Vagina (tissue), 2 donors: ENCODE results near the gene STIM2. TPM values are rescaled to one million over a fixed set of nuclear protein-coding genes. Genes with fewer than 3 reads are reported as not detected.

Experiments
- DNase-seq, 2 donors: peaks; one replicate each; pipeline ENCODE4 v3.0.0-alpha.2; 2017; ENCODE audit errors: extremely low spot score in 2 of 2
- H3K27ac ChIP-seq: fragments of 200-600 bp; sonication (generic); one replicate; pipeline ENCODE4 v1.5.1; 2019
- H3K27me3 ChIP-seq: fragments of 200-600 bp; sonication (generic); one replicate; pipeline ENCODE4 v1.5.1; 2019
- H3K36me3 ChIP-seq, 2 donors: fragments of 200-600 bp; sonication (generic); one replicate each; pipeline ENCODE4 v1.5.1; 2017 to 2019
- H3K4me1 ChIP-seq: fragments of 200-600 bp; sonication (generic); one replicate; pipeline ENCODE4 v1.5.1; 2019
- H3K4me3 ChIP-seq, 2 donors: fragments of 200-600 bp; sonication (generic); 1 replicate in 1 of 2; 2 replicates in 1 of 2; pipeline ENCODE4 v1.5.1; 2016 to 2019
- H3K9me3 ChIP-seq: fragments of 200-600 bp; sonication (generic); one replicate; pipeline ENCODE4 v1.5.1; 2019
- POLR2A ChIP-seq, 2 donors: fragments of 450-650 bp; IDR thresholded peaks; one replicate each; pipeline ENCODE4 v1.6.1; 2017; ENCODE audit warnings: antibody characterized with exemption in 2 of 2, mild to moderate bottlenecking in 2 of 2, moderate library complexity in 2 of 2
- POLR2AphosphoS5 ChIP-seq, 2 donors: sonication (generic); formaldehyde crosslinking; IDR thresholded peaks; one replicate each; pipeline ENCODE4 v1.9.0; 2017; ENCODE audit warnings: antibody characterized with exemption in 2 of 2, mild to moderate bottlenecking in 2 of 2, low read depth in 1 of 2; ENCODE audit not compliant: insufficient read depth in 1 of 2
- intact Hi-C: fragments of 100-400 bp; cut with DNase I; formaldehyde crosslinking; loops from one replicate; pipeline ENCODE4 v1.15.1; 2023
- total RNA-seq: library from RNA; depleted of rRNA; stranded (reverse); fragments of >200 nt; gene quantifications from one replicate; pipeline ENCODE4 v1.2.3, GENCODE V29; 2016
- TF ChIP-seq, protein P1 (sequence below), 3 experiments: fragments of 450-650 bp in 2 of 3; fragments of 200-600 bp in 1 of 3; sonication (generic) in 1 of 3; IDR thresholded peaks; one replicate each; pipeline ENCODE4 v1.5.1; 2017 to 2019; ENCODE audit warnings: antibody characterized with exemption in 3 of 3, mild to moderate bottlenecking in 2 of 3, moderate library complexity in 2 of 3

The STIM2 gene
- total RNA-seq, 1 donor from 2014 or later: 39.5 TPM

DNA sequence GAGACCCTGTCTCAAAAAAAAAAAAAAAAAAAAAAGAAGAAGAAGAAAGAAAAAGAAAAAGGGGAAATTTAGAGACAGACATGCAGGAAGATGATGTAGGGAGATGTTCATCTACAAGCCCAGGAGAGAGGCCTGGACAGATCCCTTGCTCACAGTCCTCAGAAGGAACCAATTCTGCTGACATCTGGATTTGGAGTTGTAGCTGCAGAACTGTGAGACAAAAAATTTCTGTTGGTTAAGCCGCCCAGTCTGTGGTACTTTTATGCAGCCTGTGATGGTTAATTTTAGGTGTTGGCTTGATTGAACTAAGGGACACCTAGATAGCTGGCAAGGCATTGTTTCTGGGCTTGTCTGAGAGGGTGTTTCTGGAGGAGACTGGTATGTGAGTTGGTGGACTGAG, 10.1 kb upstream of the STIM2 start:
- DNase-seq: no peak
- no peaks in the 10 kb centered on the region for H3K4me1 ChIP-seq
- no peak overlapping the region for H3K27ac ChIP-seq
- H3K27me3 ChIP-seq: no peaks in the 10 kb centered on the region
- intact Hi-C loops: no loop called here
- H3K9me3 ChIP-seq: no peaks in the 10 kb centered on the region
- no peak overlapping the region for H3K4me3 ChIP-seq
- no peaks in the 10 kb centered on the region for H3K36me3 ChIP-seq
- no peak for TF ChIP-seq POLR2A (IDR thresholded peaks at IDR 0.05)
- TF ChIP-seq POLR2AphosphoS5 (IDR thresholded peaks at IDR 0.05; ENCODE audit: insufficient read depth in 1 of 2, low read depth in 1 of 2): no peak
- TF ChIP-seq, protein P1, sequence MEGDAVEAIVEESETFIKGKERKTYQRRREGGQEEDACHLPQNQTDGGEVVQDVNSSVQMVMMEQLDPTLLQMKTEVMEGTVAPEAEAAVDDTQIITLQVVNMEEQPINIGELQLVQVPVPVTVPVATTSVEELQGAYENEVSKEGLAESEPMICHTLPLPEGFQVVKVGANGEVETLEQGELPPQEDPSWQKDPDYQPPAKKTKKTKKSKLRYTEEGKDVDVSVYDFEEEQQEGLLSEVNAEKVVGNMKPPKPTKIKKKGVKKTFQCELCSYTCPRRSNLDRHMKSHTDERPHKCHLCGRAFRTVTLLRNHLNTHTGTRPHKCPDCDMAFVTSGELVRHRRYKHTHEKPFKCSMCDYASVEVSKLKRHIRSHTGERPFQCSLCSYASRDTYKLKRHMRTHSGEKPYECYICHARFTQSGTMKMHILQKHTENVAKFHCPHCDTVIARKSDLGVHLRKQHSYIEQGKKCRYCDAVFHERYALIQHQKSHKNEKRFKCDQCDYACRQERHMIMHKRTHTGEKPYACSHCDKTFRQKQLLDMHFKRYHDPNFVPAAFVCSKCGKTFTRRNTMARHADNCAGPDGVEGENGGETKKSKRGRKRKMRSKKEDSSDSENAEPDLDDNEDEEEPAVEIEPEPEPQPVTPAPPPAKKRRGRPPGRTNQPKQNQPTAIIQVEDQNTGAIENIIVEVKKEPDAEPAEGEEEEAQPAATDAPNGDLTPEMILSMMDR (IDR thresholded peaks at IDR 0.05): no peak

DNA sequence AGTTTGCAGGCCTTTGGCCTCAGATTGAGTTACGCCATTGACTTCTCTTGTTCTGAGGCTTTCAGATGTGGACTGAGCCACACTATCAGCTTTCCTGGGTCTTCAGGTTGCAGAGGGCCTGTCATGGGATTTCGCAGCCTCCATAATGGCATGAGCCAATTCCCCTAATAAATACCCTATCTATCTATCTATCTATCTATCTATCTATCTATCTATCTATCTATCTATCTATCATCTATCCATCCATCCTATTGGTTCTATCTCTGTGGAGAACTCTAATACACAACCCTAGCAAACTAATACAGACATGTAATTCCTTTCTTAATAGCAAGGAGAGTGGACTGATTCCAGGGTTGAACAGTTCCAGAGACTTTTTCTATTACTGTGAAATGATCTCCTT, 9.5 kb upstream of the STIM2 start:
- no peaks in the 10 kb centered on the region for H3K9me3 ChIP-seq
- no peaks in the 10 kb centered on the region for H3K4me1 ChIP-seq
- H3K27ac ChIP-seq: no peak overlapping the region
- no peaks in the 10 kb centered on the region for H3K36me3 ChIP-seq
- DNase-seq: no peak
- TF ChIP-seq, protein P1 (IDR thresholded peaks at IDR 0.05): no peak
- TF ChIP-seq POLR2A (IDR thresholded peaks at IDR 0.05): no peak
- TF ChIP-seq POLR2AphosphoS5 (IDR thresholded peaks at IDR 0.05; ENCODE audit: insufficient read depth in 1 of 2, low read depth in 1 of 2): no peak
- intact Hi-C loops: no loop called here
- no peaks in the 10 kb centered on the region for H3K27me3 ChIP-seq
- no peak overlapping the region for H3K4me3 ChIP-seq

DNA sequence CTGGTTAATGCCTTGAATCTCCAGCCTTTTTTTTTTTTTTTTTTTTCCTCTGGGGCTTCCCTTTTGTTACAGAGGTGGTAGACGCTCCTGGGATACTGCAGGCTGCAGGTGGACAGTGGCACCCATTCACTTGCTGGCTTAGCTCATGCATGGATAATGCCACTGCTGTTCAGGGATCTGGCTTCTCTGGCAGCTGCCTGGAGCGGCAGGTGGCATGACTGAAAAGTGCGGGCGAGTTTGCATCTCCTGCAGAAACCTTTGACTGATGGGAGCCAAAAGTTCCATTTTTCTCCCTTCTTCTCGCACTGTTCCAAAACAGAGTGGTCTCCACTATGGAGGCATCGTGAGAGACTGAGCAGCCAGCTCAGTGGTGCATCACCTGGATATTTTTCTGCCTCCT, 5.9 kb upstream of the STIM2 start:
- no peak overlapping the region for H3K4me3 ChIP-seq
- intact Hi-C loops: no loop called here
- no peak overlapping the region for H3K27ac ChIP-seq
- H3K4me1 ChIP-seq: peaks cover 21% of the 10 kb centered on the region
- no peaks in the 10 kb centered on the region for H3K27me3 ChIP-seq
- H3K9me3 ChIP-seq: no peaks in the 10 kb centered on the region
- no peaks in the 10 kb centered on the region for H3K36me3 ChIP-seq
- DNase-seq: no peak
- TF ChIP-seq POLR2A (IDR thresholded peaks at IDR 0.05) (no peak), POLR2AphosphoS5 (IDR thresholded peaks at IDR 0.05; ENCODE audit: insufficient read depth in 1 of 2, low read depth in 1 of 2) (no peak)
- TF ChIP-seq, protein P1 (IDR thresholded peaks at IDR 0.05): no peak

DNA sequence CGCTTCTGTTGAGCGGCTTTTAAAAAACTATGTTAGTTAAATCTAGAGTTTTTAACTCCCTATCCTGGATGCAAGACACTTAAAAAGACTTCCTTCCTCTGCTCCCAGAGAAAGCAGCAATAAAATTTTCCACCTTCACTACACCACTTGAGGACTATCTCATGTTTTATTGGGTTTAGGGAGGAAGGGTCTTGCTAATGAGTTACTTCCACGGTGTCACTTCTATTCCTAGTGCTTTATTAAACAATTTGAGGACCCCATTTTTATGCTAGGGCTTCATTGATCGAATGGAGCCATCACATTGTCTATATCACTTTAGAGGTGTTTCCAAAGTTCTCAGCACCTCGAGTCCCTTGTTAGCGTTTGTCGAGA, 3.7 kb upstream of the STIM2 start:
- peaks cover 27% of the 10 kb centered on the region for H3K4me1 ChIP-seq
- no peak for DNase-seq
- TF ChIP-seq, protein P1 (IDR thresholded peaks at IDR 0.05): no peak
- TF ChIP-seq POLR2A (IDR thresholded peaks at IDR 0.05) (no peak), POLR2AphosphoS5 (IDR thresholded peaks at IDR 0.05; ENCODE audit: insufficient read depth in 1 of 2, low read depth in 1 of 2) (no peak)
- H3K36me3 ChIP-seq: no peaks in the 10 kb centered on the region
- H3K27me3 ChIP-seq: no peaks in the 10 kb centered on the region
- peak overlapping the region; percentile 83 for H3K27ac ChIP-seq
- H3K4me3 ChIP-seq: peak overlapping the region; percentile 69 to 75
- H3K9me3 ChIP-seq: no peaks in the 10 kb centered on the region
- intact Hi-C loops: no loop called here

GRCh38 chr4:26857278-26858034, 3.2 kb upstream of the STIM2 start:
- no peak for DNase-seq
- intact Hi-C loops: no loop called here
- H3K27ac ChIP-seq: peak overlapping the region; percentile 83

More at GRCh38 chr4:26857278-26858034, 3.2 kb upstream of the STIM2 start:
- peak overlapping the region; percentile 69 to 75 for H3K4me3 ChIP-seq
- peaks cover 33% of the 10 kb centered on the region for H3K4me1 ChIP-seq
- H3K9me3 ChIP-seq: no peaks in the 10 kb centered on the region
- TF ChIP-seq, protein P1 (IDR thresholded peaks at IDR 0.05): no peak
- TF ChIP-seq POLR2AphosphoS5 (IDR thresholded peaks at IDR 0.05; ENCODE audit: insufficient read depth in 1 of 2, low read depth in 1 of 2) (peak in 1 of 2 donors; percentile 72), POLR2A (IDR thresholded peaks at IDR 0.05) (peak; percentile 28 to 37)
- no peaks in the 10 kb centered on the region for H3K27me3 ChIP-seq
- H3K36me3 ChIP-seq: no peaks in the 10 kb centered on the region
